ENCODE results near the gene SIAH3.

GRCh38 chr13:45816427-45816826, 35.1 kb downstream of the SIAH3 start:
- TF ChIP-seq CTCF (IDR thresholded peaks at IDR 0.05; ENCODE audit: low read length) (no peak), EZH2 (optimal IDR thresholded peaks at IDR 0.05; ENCODE audit: low read depth, low read length) (no peak), EZH2phosphoT487 (IDR thresholded peaks at IDR 0.05; ENCODE audit: low read length) (no peak)
